HL-60 (cell line): ENCODE measurements around the gene MSANTD3.

Source experiments
- POLR2AphosphoS5 ChIP-seq: IDR thresholded peaks from 2 replicates; pipeline ENCODE4 v1.6.1; 2012; ENCODE audit warnings: low read depth
- TF ChIP-seq, protein P1 (sequence below): IDR thresholded peaks from one replicate; pipeline ENCODE4 v1.5.1; 2011; ENCODE audit warnings: low read length, control low read depth, inconsistent platforms; ENCODE audit not compliant: insufficient read depth
- TF ChIP-seq, protein P2 (sequence below): IDR thresholded peaks from 2 replicates; pipeline ENCODE4 v1.6.1; 2012; ENCODE audit warnings: low read depth; ENCODE audit not compliant: insufficient replicate concordance

DNA sequence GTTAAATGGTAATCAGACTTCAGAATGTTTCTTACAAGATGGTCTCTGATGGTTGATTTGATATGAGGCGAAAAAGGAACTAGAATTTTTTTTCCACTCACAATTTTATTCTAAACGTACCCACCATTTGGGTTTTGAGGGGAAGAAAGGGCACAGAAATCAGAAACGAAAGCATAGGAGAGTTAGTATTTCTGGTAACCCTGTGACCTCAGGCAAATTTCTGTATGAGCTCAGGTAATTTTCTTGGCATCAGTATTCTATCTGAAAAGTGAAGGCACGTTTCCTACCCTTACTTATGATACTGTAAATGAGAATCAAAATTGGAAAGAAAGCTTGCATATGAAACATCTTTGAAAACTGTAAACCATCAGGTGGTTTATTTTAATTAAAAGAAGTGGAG is 72.5 kb downstream of the MSANTD3 start:
- TF ChIP-seq, protein P1, sequence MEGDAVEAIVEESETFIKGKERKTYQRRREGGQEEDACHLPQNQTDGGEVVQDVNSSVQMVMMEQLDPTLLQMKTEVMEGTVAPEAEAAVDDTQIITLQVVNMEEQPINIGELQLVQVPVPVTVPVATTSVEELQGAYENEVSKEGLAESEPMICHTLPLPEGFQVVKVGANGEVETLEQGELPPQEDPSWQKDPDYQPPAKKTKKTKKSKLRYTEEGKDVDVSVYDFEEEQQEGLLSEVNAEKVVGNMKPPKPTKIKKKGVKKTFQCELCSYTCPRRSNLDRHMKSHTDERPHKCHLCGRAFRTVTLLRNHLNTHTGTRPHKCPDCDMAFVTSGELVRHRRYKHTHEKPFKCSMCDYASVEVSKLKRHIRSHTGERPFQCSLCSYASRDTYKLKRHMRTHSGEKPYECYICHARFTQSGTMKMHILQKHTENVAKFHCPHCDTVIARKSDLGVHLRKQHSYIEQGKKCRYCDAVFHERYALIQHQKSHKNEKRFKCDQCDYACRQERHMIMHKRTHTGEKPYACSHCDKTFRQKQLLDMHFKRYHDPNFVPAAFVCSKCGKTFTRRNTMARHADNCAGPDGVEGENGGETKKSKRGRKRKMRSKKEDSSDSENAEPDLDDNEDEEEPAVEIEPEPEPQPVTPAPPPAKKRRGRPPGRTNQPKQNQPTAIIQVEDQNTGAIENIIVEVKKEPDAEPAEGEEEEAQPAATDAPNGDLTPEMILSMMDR = no peak
- no peak for TF ChIP-seq POLR2AphosphoS5
- TF ChIP-seq, protein P2, sequence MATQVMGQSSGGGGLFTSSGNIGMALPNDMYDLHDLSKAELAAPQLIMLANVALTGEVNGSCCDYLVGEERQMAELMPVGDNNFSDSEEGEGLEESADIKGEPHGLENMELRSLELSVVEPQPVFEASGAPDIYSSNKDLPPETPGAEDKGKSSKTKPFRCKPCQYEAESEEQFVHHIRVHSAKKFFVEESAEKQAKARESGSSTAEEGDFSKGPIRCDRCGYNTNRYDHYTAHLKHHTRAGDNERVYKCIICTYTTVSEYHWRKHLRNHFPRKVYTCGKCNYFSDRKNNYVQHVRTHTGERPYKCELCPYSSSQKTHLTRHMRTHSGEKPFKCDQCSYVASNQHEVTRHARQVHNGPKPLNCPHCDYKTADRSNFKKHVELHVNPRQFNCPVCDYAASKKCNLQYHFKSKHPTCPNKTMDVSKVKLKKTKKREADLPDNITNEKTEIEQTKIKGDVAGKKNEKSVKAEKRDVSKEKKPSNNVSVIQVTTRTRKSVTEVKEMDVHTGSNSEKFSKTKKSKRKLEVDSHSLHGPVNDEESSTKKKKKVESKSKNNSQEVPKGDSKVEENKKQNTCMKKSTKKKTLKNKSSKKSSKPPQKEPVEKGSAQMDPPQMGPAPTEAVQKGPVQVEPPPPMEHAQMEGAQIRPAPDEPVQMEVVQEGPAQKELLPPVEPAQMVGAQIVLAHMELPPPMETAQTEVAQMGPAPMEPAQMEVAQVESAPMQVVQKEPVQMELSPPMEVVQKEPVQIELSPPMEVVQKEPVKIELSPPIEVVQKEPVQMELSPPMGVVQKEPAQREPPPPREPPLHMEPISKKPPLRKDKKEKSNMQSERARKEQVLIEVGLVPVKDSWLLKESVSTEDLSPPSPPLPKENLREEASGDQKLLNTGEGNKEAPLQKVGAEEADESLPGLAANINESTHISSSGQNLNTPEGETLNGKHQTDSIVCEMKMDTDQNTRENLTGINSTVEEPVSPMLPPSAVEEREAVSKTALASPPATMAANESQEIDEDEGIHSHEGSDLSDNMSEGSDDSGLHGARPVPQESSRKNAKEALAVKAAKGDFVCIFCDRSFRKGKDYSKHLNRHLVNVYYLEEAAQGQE = no peak
